SK-MEL-5 (cell line): ENCODE results near the gene RPN2. TPM values are rescaled to one million over a fixed set of nuclear protein-coding genes. Genes with fewer than 3 reads are reported as not detected.

Experiments
- DNase-seq: peaks from one replicate; pipeline ENCODE4 v3.0.0-alpha.2; 2016; ENCODE audit warnings: low read depth, low spot score
- in situ Hi-C: cut with HindIII; loops from 2 replicates; pipeline ENCODE4 v1.10.0; 2016; ENCODE audit warnings: low sequenced_read_pairs, high pct_unique_total_duplicates, low pct_unique_long_range_greater_than_20kb
- total RNA-seq: library from RNA; depleted of rRNA; stranded (reverse); fragments of >200 nt; shearing (Covaris generic); gene quantifications from 2 replicates; pipeline ENCODE4 v1.2.3, GENCODE V29; 2014

Gene RPN2
- total RNA-seq, 1 experiment from 2014 or later, result 702 TPM

DNA sequence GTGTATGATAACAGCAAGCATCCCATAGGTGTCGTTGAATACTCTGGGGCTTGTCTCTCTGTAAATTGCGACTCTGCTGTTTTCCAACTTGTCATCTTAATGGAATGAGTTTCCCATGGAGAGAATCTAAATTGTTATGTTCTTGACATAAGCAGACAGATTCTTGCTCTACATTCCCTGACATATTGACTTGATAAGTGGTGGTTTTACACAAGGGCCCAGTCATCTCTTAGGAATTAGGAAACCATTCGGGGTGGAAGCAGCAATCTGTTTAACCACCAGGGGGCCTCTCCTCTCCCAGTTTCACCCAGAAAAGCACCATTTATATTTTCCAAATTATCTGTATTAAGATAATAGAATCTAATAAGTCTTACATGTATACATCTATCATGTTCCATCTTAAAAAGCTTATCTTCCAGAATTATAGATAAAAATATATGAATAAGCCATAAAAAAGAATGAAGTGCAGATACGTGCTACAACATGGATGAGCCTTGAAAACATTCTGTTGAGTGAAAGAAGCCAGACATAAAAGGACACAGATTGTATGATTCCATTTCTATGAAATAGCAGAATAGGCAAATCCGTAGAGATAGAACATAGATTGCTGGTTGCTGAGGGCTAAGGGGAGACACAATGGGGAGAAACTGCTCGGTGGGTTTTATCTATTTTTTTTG is 23.3 kb downstream of the RPN2 start:
- in situ Hi-C loops, result no loop called here
- peak; percentile 77 for DNase-seq

DNA sequence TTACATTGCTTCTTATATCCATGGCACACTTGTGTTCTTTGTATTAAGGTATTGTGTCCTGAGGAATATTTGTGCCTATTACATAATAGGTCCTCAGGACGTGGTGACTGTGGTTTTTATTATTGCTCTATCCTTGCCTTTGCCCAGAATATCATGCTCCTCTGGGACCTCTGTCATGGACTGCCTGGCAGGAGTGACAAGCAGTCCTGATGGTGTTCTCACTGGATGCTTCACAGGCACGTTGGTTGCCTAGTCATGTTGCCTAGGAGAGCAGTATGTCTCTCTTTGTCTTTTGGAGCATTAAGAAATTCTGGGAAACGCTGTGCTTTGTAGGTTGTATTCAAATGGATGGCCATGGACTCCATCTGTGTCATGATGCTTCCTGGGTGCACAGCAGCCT is 24.9 kb downstream of the RPN2 start:
- in situ Hi-C loops, result no loop called here
- no peak for DNase-seq

DNA sequence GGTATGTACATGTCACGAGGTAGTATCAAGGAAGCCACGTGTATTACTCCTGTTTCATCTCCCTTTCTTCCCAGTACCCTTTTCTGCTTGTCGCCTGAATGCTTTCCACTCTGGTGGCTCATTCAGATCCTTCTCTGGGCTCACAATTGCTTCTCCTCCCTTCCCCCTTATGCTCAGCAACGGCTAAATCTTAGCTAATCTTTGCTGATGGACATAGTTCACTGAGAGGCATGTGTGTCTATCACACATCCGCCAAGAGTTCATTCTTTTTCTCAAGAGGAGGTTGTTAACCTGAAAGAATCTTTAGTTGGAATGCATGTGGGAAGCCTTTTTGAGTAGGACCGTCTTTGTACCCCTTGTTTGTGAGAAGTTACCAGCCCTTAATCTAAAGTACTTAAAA is 26.0 kb downstream of the RPN2 start:
- DNase-seq, result no peak
- in situ Hi-C loops, result no loop called here

DNA sequence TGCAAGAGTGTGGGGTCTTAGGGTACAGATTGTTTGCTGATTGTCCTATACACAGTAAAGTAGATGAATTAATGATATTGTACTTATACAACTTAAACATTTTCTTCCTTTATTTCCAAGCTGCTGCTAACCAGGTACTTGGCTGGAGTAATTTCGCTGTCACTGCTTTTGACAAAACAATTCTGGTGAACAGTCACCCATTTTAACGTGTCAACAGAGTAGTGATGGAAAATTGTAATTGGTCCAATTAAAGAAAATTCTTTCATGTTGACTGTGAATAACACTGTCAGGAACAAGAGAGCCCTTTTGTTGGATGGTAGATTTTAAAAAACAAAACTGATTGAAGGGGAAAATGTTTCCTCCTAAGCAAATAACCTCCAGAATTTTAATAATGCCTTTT is 26.7 kb downstream of the RPN2 start:
- in situ Hi-C loops, result no loop called here
- DNase-seq, result no peak

DNA sequence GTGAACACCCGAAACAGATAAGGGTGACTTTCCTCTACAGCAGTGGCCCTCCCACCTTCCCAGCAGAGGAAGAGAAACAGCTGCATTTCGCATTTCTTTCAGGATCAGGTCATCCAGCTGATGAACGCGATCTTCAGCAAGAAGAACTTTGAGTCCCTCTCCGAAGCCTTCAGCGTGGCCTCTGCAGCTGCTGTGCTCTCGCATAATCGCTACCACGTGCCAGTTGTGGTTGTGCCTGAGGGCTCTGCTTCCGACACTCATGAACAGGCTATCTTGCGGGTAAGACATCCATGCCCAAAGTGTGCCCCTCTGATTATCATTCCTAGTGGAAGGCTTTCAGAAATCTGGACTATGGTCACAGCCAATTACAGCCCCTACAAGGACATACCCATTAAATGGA is 28.0 kb downstream of the RPN2 start:
- in situ Hi-C loops, result no loop called here
- DNase-seq, result no peak

DNA sequence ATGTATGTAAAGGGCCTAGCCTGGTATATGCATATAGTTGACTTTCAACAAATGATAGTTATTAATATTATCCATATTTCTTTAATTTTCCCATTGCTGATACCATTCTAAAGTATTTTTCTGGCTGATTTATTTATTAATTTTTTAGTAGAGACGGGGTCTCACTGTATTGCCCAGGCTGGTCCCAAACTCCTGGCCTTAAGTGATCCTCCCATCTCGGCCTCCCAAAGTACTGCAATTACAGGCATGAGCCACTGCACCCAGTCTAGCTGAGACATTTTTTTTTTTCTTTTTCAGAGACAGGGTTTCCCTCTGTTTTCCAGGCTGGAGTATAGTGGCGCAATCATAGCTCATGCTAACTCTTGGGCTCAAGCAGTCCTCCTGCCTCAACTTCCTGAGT is 30.1 kb downstream of the RPN2 start:
- no peak for DNase-seq
- in situ Hi-C loops, result no loop called here

DNA sequence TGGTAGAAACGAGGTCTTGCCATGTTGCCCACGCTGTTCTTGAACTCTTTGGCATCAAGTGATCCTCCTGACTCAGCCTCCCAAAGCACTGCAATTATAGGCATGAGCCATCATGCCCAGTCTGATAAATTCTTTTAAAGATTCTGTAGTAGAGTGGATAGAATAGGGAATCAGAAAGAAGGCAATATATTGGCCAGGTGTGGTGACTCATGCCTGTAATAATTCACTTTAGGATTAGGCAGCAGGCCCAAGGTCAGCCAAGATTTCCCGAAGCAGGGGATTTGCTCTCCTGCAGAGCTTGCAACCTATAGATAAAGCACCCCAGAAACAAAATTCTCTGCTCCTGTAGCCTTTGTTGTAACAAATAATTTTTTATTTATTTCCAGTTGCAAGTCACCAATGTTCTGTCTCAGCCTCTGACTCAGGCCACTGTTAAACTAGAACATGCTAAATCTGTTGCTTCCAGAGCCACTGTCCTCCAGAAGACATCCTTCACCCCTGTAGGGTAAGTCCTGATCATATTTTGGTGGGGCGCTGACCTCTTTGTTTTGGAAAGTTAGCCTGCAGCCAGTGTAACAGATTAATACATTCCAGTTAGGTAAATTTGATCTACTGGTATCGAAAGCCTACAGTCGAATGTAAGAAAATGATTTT is 30.7 kb downstream of the RPN2 start:
- in situ Hi-C loops, result no loop called here
- no peak for DNase-seq

DNA sequence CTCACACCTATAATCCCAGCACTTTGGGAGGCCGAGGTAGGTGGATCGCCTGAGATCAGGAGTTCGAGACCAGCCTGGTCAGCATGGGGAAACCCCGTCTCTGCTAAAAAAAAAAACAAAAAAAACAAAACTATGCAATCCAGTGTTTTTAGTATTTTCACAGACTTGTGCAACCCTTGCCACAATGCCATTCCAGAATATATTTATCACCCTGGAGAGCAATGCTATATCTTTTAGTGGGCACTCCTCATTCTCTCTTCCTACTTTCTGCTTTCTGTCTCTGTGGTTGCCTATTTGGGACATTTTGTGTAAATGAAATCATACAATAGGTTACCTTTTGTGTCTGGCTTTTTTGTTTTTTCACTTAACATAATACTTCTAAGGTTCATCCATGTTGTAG is 39.3 kb downstream of the RPN2 start:
- in situ Hi-C loops, result no loop called here
- DNase-seq, result no peak

- DNase-seq, result no peak
- in situ Hi-C loops, result no loop called here
Measured at GRCh38 chr20:37218976-37219375, 39.8 kb downstream of the RPN2 start.

DNA sequence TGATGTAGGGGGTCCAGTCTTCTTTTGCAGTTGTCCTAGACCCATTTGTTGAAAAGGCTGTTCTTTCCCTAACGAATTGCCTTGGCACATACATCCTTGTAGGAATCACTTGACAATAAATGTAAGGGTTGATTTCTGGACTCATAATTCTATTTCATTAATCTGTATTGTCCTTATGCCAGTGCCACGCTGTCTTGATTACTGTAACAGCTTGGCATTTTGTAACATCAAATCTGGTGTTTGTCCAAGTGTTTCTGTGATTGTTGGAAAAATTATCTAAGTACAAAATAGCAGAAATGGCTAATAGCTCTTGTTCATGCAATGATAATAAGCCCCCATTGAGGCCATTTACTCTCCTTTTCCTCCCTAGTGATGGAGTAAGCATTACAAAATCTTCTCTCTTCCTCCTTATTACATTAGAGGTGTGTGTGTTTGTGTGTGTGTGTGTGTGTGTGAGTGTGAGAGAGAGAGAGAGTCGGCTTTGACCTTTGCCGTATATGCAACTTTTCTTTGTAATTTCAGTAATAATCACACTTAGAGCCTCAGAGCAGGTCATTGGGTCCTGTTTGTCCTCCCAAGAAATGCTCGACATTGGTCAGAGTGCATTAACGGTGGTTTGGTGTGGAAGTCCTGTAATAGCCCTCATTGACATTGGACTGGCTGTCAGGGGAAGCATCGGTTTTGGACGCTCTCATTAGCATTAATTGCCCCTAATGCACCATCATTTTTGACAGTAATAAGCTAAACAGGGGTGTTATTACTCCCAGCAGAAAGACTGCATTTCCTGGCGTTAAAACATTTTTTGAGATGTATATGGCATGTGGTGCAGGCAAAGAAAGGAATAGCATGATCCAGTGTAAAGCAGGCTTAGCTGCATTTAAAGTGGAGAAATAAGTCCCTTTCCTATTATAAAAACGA is 40.9 kb downstream of the RPN2 start:
- no peak for DNase-seq
- in situ Hi-C loops, result no loop called here

DNA sequence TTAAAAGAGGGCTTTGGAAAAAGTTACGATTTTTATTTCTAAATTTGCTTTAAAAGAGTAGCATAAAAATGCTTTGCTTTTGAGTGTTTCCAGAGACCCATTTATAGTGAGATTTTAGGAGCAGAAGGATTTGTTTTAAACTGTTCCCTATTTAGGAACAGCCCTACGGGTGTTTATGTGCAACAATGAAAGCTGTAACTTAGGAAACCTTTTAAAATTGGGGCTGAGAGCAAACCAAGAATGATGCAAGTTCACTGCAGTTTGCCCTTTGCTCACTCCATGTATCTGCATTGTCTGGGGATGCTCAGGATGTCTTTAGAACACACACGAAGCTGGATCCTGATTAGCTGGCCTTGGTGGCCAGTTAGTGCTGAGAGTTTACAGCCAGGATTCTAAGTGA is 41.6 kb downstream of the RPN2 start:
- in situ Hi-C loops, result no loop called here
- no peak for DNase-seq

- in situ Hi-C loops, result no loop called here
- no peak for DNase-seq
Measured at GRCh38 chr20:37222086-37222485, 43.0 kb downstream of the RPN2 start.

DNA sequence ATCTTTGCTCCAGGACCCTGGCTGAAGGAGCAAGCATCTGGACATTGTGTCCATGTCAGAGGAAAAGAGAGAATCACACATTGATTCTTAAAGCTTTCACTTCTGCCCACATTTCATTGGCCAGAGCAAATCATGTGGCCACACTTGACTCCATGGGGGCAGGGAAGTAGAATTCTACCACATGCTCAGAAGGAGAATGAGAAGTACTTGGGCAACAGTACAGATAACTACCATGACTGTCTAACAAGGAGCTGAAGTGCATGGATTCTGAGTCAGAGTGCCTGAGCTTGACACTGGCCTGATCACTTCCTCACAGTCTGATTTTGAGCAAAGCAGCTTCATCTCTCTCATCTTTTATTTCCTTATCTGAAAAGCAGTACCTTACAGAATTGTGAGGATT is 43.9 kb downstream of the RPN2 start:
- in situ Hi-C loops, result no loop called here

DNA sequence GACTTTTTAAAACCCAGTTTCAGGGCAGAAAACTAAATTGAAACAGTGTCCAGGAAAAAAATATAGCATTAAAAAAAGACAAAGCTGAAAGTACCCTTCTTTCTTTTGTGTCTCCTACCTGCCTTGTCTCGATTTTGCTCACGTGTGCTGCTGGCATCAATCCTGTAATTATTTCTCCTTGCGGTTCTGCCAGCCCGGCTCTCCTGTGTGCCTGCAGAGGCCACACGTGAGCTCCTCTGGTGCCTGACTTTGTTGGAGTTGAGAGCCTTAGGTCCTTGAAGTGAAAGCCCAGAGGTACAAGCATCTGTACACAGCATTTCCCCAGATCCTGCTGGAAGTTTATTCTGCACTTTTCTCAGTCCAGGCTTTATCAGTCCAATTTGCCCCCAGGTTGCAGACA is 46.0 kb downstream of the RPN2 start:
- in situ Hi-C loops, result no loop called here

More for the DNA sequence above, 43.9 kb downstream of the RPN2 start:
- peak; percentile 76 for DNase-seq

GRCh38 chr20:37226889-37227288 is 47.8 kb downstream of the RPN2 start:
- DNase-seq, result no peak
- in situ Hi-C loops, result no loop called here

More for the DNA sequence above, 46.0 kb downstream of the RPN2 start:
- DNase-seq, result no peak

DNA sequence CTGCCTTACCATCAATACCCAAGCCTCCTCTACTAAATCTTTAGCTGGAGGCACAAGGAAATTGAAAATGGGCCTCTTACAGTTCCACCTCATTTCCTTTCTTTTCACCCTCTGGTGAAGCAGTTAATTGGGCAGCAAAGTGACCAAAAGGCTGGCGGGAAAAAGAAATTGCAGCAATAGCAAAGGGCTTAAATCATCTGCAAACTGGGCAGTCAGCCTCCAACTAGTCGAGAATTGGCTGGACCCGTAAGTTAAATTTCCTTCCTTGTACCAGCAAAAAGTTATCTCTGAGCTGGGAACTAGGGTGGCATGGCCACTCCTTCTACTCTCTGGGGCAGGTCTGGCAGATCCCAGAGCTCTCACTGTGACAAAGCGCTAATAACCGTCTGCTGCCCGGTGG is 49.0 kb downstream of the RPN2 start:
- no peak for DNase-seq
- in situ Hi-C loops, result no loop called here

DNA sequence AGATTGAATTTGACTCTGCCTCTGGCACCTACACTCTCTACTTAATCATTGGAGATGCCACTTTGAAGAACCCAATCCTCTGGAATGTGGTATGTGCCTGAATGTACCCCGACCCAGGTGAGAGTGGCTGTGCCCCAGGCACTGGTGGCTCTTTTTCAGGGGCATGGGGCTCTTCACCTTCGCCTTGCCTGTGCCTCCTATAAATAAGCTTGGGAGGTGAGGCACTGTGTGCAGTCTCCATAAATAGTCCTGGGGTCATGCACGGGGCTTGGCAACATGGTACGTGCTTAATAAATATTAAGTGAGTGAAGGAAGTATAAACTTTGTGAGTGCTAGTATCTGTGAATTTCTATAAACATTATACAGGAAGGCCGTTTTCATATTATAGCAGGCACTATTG is 49.5 kb downstream of the RPN2 start:
- DNase-seq, result no peak
- in situ Hi-C loops, result no loop called here

DNA sequence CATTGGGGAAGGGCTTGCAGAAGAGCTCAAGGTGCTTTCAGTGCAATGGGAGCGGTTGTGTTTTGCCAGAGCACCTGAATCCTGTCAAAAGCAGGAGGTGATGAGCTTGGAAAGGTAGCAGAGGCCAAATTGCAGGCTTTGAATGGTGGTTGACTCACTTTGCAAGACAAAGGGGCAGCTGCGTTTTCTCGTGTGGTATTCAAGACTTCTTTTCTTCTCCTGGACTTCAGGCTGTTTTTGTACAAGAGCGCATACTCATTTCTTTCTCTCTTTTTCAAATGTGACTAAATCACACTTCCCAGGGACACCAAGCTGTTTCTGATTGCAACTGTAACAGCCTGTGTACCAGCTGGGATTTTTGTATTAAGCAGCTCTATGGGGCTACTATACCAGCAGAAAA is 50.2 kb downstream of the RPN2 start:
- in situ Hi-C loops, result no loop called here
- DNase-seq, result no peak

- DNase-seq, result no peak
- in situ Hi-C loops, result no loop called here
Measured at GRCh38 chr20:37230200-37230599, 51.1 kb downstream of the RPN2 start.
